Lower leg skin (tissue), 3 donors: ENCODE data around the gene ST8SIA3.

Experiments
- POLR2A ChIP-seq, 2 donors: fragments of 450-650 bp; IDR thresholded peaks; one replicate each; pipeline ENCODE4 v1.6.1; 2016 to 2017; ENCODE audit warnings: antibody characterized with exemption in 2 of 2, mild to moderate bottlenecking in 1 of 2, moderate library complexity in 1 of 2
- TF ChIP-seq, protein P1 (sequence below), 3 donors: fragments of 450-650 bp; IDR thresholded peaks; one replicate each; pipeline ENCODE4 v1.5.1; 2016; ENCODE audit warnings: antibody characterized with exemption in 3 of 3, mild to moderate bottlenecking in 3 of 3, moderate library complexity in 2 of 3

DNA sequence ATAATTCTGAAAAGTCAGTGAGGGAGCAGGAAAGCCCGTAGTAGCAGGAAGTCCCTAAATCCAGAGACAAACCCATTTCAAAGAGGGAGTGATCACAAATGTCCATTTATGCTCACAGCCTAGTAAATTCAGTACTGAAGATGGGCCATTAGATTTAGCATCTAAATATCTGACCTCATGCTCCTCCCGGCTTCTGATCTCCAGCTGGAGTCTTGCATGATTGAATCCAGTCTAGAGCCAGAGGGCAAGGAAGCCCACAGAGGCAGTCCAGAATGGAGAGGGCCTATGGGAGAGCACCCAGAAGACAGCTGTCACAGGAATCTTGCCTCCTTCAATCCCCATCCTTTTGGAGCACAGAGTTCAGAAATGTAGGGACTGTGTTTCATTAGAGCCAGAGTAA lies 16.0 kb upstream of the ST8SIA3 start:
- TF ChIP-seq, protein P1, sequence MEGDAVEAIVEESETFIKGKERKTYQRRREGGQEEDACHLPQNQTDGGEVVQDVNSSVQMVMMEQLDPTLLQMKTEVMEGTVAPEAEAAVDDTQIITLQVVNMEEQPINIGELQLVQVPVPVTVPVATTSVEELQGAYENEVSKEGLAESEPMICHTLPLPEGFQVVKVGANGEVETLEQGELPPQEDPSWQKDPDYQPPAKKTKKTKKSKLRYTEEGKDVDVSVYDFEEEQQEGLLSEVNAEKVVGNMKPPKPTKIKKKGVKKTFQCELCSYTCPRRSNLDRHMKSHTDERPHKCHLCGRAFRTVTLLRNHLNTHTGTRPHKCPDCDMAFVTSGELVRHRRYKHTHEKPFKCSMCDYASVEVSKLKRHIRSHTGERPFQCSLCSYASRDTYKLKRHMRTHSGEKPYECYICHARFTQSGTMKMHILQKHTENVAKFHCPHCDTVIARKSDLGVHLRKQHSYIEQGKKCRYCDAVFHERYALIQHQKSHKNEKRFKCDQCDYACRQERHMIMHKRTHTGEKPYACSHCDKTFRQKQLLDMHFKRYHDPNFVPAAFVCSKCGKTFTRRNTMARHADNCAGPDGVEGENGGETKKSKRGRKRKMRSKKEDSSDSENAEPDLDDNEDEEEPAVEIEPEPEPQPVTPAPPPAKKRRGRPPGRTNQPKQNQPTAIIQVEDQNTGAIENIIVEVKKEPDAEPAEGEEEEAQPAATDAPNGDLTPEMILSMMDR (IDR thresholded peaks at IDR 0.05): no peak
- TF ChIP-seq POLR2A (IDR thresholded peaks at IDR 0.05): no peak
